HG03196 (cell line): ENCODE measurements around the gene KAZN.

Experiments
- ATAC-seq: cut with Tn5 transposase; IDR thresholded peaks from one replicate; pipeline ENCODE4 v1.9.1; 2021; ENCODE audit not compliant: unreplicated experiment

The KAZN gene

GRCh38 chr1:14964711-14965055, 366.2 kb downstream of the KAZN start:
- ATAC-seq, result no peak

GRCh38 chr1:14968251-14968851, 369.9 kb downstream of the KAZN start:
- no peak for ATAC-seq

GRCh38 chr1:14969006-14969405, 370.5 kb downstream of the KAZN start:
- no peak for ATAC-seq

- ATAC-seq, result no peak
These were observed 371.8 kb downstream of the KAZN start for GRCh38 chr1:14970115-14970798.

GRCh38 chr1:14970799-14971141, 372.3 kb downstream of the KAZN start:
- no peak for ATAC-seq

- no peak for ATAC-seq
These were observed 372.7 kb downstream of the KAZN start for GRCh38 chr1:14971221-14971620.

- no peak for ATAC-seq
These were observed 373.6 kb downstream of the KAZN start for GRCh38 chr1:14972107-14972506.

- no peak for ATAC-seq
These were observed 375.3 kb downstream of the KAZN start for GRCh38 chr1:14973773-14974172.

- ATAC-seq, result no peak
These were observed 375.9 kb downstream of the KAZN start for GRCh38 chr1:14974361-14974760.

GRCh38 chr1:14975119-14975518, 376.6 kb downstream of the KAZN start:
- no peak for ATAC-seq

- no peak for ATAC-seq
These were observed 377.8 kb downstream of the KAZN start for GRCh38 chr1:14976256-14976655.

GRCh38 chr1:14977338-14977931, 378.9 kb downstream of the KAZN start:
- no peak for ATAC-seq

GRCh38 chr1:14980621-14981218, 382.2 kb downstream of the KAZN start:
- ATAC-seq, result no peak

GRCh38 chr1:14982029-14982428, 383.5 kb downstream of the KAZN start:
- no peak for ATAC-seq

GRCh38 chr1:14983277-14983676, 384.8 kb downstream of the KAZN start:
- ATAC-seq, result no peak

- no peak for ATAC-seq
These were observed 387.7 kb downstream of the KAZN start for GRCh38 chr1:14986168-14986567.

GRCh38 chr1:14987829-14988603, 389.5 kb downstream of the KAZN start:
- ATAC-seq, result no peak

GRCh38 chr1:14988636-14989035, 390.2 kb downstream of the KAZN start:
- ATAC-seq, result no peak

GRCh38 chr1:14989931-14990728, 391.6 kb downstream of the KAZN start:
- ATAC-seq, result no peak

GRCh38 chr1:14993414-14993813, 394.9 kb downstream of the KAZN start:
- ATAC-seq, result no peak

- no peak for ATAC-seq
These were observed 395.7 kb downstream of the KAZN start for GRCh38 chr1:14994148-14994547.
